GM23338 (cell line): ENCODE data around the gene CASP7.
A peak's percentile ranks its signal among the peaks of the same experiment; 100 is the strongest.

ENCODE experiments used
- CTCF ChIP-seq, 2 experiments: fragments of 200-600 bp in 1 of 2; sonication (generic) in 1 of 2; conservative IDR thresholded peaks; 2 replicates each; pipeline versions ENCODE4 v1.5.1 to v1.6.1; 2016 to 2017; ENCODE audit warnings: antibody characterized with exemption in 2 of 2, low read depth in 2 of 2, mild to moderate bottlenecking in 2 of 2, moderate library complexity in 1 of 2
- EZH2 ChIP-seq: fragments of 200-600 bp; sonication (generic); IDR thresholded peaks from one replicate; pipeline ENCODE4 v1.8.0; 2017; ENCODE audit warnings: antibody characterized with exemption, mild to moderate bottlenecking, low read depth; ENCODE audit not compliant: unreplicated experiment
- EZH2phosphoT487 ChIP-seq: fragments of 200-600 bp; sonication (generic); IDR thresholded peaks from one replicate; pipeline ENCODE4 v1.8.1; 2018; ENCODE audit warnings: antibody characterized with exemption; ENCODE audit not compliant: unreplicated experiment
- POLR2AphosphoS5 ChIP-seq: IDR thresholded peaks from 2 replicates; pipeline ENCODE4 v1.6.1; 2016; ENCODE audit warnings: antibody characterized with exemption, low read depth
- ZNF331 ChIP-seq: fragments of 250-450 bp; sonication (Bioruptor Pico); IDR thresholded peaks from 2 replicates; pipeline ENCODE4 v1.5.0; 2020; ENCODE audit warnings: low read depth, mild to moderate bottlenecking, moderate library complexity
- TF ChIP-seq, protein P1 (sequence below): IDR thresholded peaks from one replicate; pipeline ENCODE4 v1.6.1; 2018; ENCODE audit warnings: antibody characterized with exemption; ENCODE audit not compliant: unreplicated experiment

DNA sequence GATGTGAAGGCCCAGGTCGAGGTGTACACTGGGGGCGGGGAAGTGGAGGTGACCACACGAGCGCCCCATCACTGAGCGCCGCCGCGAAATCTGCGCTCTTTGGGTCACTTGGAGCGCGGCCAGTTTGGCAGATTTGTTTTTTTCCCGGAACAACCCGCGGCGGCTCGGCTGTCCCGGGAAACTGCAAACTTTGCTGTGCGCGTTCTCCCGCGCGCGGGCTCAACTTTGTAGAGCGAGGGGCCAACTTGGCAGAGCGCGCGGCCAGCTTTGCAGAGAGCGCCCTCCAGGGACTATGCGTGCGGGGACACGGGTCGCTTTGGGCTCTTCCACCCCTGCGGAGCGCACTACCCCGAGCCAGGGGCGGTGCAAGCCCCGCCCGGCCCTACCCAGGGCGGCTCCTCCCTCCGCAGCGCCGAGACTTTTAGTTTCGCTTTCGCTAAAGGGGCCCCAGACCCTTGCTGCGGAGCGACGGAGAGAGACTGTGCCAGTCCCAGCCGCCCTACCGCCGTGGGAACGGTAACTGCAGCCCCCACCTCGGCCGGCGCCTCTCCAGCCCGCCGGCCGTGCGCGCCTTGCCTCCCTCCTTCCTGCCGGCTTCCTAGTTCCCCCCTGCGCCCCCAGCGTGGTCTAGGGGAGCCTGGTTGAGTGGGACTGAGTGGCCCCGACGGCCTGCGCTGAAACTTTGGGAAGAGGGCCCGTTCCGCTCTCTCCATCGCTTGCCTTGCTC lies at the start of gene CASP7:
- TF ChIP-seq CTCF (conservative IDR thresholded peaks at IDR 0.05; ENCODE audit: low read depth in 2 of 2) (peak in 1 of 2 experiments; percentile 67; a peak in 2 of 4 replicates), EZH2phosphoT487 (no peak), EZH2 (no peak), POLR2AphosphoS5 (peak; percentile 58), ZNF331 (CRISPR knock-in tag) (no peak)
- TF ChIP-seq, protein P1, sequence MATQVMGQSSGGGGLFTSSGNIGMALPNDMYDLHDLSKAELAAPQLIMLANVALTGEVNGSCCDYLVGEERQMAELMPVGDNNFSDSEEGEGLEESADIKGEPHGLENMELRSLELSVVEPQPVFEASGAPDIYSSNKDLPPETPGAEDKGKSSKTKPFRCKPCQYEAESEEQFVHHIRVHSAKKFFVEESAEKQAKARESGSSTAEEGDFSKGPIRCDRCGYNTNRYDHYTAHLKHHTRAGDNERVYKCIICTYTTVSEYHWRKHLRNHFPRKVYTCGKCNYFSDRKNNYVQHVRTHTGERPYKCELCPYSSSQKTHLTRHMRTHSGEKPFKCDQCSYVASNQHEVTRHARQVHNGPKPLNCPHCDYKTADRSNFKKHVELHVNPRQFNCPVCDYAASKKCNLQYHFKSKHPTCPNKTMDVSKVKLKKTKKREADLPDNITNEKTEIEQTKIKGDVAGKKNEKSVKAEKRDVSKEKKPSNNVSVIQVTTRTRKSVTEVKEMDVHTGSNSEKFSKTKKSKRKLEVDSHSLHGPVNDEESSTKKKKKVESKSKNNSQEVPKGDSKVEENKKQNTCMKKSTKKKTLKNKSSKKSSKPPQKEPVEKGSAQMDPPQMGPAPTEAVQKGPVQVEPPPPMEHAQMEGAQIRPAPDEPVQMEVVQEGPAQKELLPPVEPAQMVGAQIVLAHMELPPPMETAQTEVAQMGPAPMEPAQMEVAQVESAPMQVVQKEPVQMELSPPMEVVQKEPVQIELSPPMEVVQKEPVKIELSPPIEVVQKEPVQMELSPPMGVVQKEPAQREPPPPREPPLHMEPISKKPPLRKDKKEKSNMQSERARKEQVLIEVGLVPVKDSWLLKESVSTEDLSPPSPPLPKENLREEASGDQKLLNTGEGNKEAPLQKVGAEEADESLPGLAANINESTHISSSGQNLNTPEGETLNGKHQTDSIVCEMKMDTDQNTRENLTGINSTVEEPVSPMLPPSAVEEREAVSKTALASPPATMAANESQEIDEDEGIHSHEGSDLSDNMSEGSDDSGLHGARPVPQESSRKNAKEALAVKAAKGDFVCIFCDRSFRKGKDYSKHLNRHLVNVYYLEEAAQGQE = no peak
